Inflammatory macrophage (primary cell): ENCODE data around the gene NEURL3.
A peak's percentile ranks its signal among the peaks of the same experiment; 100 is the strongest.
"Not testable (repeated sequence)": the region's sequence is repeated elsewhere in the genome, so short reads cannot be mapped to it uniquely, and the experiment has no call there.

Experiments used
- DNase-seq, 2 donors: peaks; one replicate each; pipeline ENCODE4 v3.0.0-alpha.2; 2020 to 2022

The NEURL3 gene

GRCh38 chr2:96506016-96506906 lies 1.1 kb upstream of the NEURL3 start:
- no peak for DNase-seq

- no peak for DNase-seq
Measured at GRCh38 chr2:96503637-96504243, 1.4 kb downstream of the NEURL3 start.

GRCh38 chr2:96502891-96503636 lies 2.1 kb downstream of the NEURL3 start:
- DNase-seq: peak in 1 of 2 donors; percentile 41

GRCh38 chr2:96501886-96502810 lies 3.0 kb downstream of the NEURL3 start:
- no peak for DNase-seq

- DNase-seq: no peak
Measured at GRCh38 chr2:96501471-96501874, 3.7 kb downstream of the NEURL3 start.

GRCh38 chr2:96500385-96501066 lies 4.6 kb downstream of the NEURL3 start:
- no peak for DNase-seq

GRCh38 chr2:96499061-96499960 lies 5.8 kb downstream of the NEURL3 start:
- no peak for DNase-seq

- DNase-seq: not testable (repeated sequence)
Measured at GRCh38 chr2:96498611-96499010, 6.5 kb downstream of the NEURL3 start.

GRCh38 chr2:96498021-96498431 lies 7.1 kb downstream of the NEURL3 start:
- DNase-seq: no peak

- no peak for DNase-seq
Measured at GRCh38 chr2:96495982-96496629, 9.1 kb downstream of the NEURL3 start.

- DNase-seq: no peak
Measured at GRCh38 chr2:96494188-96494587, 11.0 kb downstream of the NEURL3 start.

- no peak for DNase-seq
Measured at GRCh38 chr2:96493072-96493471, 12.1 kb downstream of the NEURL3 start.

GRCh38 chr2:96491860-96492497 lies 13.2 kb downstream of the NEURL3 start:
- no peak for DNase-seq

GRCh38 chr2:96489663-96490062 lies 15.5 kb downstream of the NEURL3 start:
- peak; percentile 81 to 91 for DNase-seq

- DNase-seq: no peak
Measured at GRCh38 chr2:96489261-96489660, 15.9 kb downstream of the NEURL3 start.

GRCh38 chr2:96486696-96487095 lies 18.5 kb downstream of the NEURL3 start:
- DNase-seq: no peak

- DNase-seq: peak; percentile 90 to 94
Measured at GRCh38 chr2:96485751-96486651, 19.2 kb downstream of the NEURL3 start.

- DNase-seq: no peak
Measured at GRCh38 chr2:96485350-96485749, 19.8 kb downstream of the NEURL3 start.
